Measurements from ENCODE around the gene GPR55. TPM values are rescaled to one million over a fixed set of nuclear protein-coding genes. Genes with fewer than 3 reads are reported as not detected.

Gene GPR55
- total RNA-seq, 1 donor from 2014 or later, result 0.22 TPM

DNA sequence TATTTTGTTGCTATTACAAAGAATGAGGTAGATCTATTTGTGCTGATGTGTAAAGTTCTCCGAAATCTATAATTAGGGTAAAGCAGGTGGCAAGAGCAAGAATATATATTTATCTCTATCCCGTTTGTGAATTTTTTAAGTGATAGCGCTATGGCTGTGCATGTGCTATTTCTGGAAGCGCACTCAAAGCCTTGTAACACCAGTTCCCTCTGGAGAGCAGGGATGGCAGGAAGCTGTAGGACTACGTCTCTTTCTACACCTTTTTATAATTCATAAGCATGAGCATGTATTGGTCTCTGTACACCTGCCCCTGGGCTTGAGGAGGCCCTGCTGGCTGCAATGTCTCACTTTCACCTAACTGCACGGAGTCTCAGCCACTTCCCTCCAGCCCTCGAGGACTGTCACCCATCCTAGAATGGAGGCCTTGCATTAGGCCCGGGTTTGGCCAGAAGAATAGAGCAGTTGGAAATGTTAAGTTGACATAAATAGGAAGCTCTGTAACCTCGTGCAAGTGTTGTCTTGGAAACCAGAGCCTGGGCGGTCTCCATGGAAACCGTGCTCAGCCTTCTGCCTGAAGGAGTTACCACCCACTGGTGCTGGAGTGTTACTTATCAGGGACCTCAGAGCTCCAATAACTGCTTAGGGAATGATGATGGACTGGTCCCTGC is 39.4 kb downstream of the GPR55 start:
- DNase-seq (ENCODE audit: low spot score), result no peak

DNA sequence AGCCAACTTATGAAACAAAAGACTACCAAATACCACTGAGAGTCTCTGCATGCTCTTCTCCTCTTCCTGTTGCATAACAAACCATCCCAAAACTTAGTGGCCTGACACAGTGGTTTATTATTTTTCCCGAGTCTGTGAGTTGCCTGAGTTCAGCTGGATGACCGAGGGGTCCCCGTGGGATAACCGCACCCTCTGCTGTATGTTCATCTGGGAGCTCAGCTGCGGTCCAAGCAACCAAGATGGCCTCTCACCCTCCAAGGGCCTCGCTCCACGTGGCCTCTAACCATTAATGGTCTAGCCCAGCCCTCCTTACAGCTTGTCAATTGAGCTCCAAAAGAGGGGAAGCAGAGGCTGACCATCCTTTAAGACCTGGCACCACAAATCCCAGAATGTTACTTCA is 43.2 kb downstream of the GPR55 start:
- no peak for DNase-seq (ENCODE audit: low spot score)

DNA sequence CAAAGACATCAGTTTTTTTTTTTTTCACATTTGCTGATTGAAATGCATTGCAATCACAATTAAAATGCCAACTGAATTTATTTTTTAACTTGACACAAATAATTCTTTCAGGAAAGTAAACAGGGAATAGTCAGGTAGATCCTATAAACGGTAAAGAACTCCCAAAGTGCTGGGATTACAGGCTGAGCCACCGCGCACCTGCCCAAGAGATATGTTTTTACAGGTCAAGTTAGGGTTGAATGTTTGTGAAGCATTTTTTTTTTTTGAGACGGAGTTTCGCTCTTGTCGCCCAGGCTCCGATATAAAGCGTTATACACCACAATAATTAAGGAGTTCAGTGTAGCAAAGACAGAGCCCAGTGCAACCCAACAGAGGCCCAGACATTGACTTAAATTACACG is 45.2 kb downstream of the GPR55 start:
- no peak for DNase-seq (ENCODE audit: low spot score)

DNA sequence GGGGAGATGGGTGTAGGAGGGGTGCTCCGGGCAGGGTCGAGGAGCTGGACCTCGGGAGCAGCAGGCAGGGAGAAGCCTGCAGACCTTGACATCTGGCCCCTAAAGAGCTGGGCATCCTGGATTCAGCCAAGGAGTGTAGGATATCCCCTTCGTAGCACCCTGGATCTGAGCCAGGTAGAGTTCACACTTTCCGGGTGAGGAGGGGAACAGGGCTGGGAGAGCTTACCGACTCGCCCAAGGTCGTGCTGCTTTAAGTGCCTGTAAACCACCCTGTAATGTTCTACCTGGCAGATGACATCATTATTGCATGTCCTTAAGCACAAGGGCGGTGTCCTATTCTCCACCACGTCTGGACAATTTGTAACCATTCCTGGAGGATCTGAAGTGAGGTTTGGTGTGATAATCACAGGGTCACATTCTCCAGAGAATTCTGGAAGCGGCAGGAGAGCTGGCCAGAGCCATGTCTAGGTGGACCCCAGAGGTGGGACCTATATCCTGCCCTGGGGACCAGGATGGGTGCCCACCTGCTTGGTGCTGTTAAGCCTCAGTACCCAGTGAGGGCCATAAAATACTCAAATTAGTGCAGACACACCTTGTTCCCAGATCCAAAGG is 45.7 kb downstream of the GPR55 start:
- DNase-seq (ENCODE audit: low spot score), result no peak

DNA sequence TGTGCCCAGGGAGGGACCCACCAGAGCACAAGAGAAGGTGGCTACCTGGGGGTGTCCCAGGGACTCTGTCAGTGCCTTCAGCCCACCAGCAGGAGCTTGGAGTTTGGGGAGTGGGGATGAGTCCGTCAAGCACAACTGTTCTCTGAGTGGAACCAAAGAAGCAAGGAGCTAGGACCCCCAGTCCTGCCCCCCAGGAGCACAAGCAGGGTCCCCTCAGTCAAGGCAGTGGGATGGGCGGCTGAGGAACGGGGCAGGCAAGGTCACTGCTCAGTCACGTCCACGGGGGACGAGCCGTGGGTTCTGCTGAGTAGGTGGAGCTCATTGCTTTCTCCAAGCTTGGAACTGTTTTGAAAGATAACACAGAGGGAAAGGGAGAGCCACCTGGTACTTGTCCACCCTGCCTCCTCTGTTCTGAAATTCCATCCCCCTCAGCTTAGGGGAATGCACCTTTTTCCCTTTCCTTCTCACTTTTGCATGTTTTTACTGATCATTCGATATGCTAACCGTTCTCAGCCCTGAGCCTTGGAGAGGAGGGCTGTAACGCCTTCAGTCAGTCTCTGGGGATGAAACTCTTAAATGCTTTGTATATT is 46.3 kb downstream of the GPR55 start:
- DNase-seq (ENCODE audit: low spot score), result peak; percentile 85

DNA sequence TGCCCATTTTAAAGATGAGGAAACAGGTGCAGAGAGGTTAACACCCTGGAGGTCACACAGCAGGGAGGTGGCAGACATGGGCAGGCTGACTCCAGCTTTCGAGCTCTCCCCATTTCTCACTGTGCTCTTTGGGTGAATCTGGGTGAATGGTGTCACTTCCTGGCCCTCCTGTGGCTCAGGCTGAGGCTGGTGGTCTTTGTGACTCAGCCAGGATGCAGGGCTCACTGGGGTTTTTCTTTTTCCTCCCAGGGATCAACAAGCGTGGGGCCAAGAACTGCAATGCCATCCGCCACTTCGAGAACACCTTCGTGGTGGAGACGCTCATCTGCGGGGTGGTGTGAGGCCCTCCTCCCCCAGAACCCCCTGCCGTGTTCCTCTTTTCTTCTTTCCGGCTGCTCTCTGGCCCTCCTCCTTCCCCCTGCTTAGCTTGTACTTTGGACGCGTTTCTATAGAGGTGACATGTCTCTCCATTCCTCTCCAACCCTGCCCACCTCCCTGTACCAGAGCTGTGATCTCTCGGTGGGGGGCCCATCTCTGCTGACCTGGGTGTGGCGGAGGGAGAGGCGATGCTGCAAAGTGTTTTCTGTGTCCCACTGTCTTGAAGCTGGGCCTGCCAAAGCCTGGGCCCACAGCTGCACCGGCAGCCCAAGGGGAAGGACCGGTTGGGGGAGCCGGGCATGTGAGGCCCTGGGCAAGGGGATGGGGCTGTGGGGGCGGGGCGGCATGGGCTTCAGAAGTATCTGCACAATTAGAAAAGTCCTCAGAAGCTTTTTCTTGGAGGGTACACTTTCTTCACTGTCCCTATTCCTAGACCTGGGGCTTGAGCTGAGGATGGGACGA is 47.1 kb downstream of the GPR55 start:
- DNase-seq (ENCODE audit: low spot score), result peak; percentile 85

DNA sequence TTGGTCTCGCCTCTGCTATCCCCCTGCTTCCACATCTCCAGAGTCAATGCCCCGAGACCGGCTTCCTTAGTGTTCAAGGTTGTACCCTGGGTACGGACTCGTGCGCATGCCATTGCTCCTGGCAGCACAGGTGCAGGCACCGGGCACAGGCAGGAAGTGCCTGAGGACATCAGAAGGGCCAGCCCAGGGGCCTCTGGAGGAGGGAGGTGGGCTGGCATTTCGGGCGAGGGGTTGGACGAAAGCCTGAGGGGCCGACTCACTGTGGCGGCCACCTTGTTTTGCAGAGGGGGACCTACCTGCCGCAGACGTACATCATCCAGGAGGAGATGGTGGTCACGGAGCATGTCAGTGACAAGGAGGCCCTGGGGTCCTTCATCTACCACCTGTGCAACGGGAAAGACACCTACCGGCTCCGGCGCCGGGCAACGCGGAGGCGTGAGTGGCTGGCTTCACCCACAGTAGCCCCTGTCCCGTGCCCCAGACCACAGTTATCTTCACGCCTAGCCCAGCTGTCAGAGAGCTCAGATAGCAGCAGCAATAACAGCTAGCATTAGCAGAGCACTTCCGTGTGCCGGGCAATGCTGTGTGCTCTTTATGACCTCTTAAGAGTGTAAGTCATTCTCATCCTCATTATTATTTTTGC is 47.8 kb downstream of the GPR55 start:
- DNase-seq (ENCODE audit: low spot score), result peak; percentile 74

DNA sequence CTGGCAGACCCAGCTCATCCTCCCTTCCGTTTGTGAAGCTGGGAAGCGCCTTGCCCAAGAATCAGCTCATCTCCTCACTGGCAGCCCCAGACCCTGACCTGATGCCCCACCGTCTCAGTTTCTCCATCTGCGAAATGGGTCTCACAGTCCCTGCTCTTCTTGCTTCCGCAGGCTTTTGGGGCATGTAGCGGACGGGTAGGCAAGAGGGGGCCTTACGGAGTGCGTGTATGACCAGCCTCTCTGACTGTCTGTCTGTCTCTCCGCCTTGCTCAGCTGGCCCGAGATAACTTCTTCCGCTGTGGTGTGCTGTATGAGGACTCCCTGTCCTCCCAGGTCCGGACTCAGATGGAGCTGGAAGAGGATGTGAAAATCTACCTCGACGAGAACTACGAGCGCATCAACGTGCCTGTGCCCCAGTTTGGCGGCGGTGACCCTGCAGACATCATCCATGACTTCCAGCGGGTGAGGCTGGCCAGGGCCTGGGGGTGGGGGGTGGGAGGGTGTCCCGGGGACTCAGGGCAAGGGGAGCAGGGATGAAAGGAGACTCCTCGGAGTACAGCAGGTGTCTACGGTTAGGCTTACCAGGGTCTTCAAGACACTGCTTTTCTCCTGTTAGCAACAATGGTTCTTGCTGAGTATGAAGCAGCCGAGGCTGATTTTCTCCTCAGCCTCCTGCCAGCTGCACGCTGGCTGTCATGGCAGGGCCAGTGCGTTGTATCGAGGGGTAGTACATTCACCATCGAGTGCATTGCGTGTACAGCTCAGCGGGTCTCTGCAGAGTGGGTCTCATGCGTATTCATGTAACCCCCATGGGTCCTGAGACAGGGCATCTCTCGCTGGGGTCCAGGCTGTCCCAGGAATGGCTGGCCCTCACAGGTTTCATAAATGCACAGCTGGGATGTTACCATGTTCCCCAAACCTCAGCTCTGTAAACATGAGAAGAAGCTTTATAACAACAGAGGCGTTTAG is 49.4 kb downstream of the GPR55 start:
- peak; percentile 62 for DNase-seq (ENCODE audit: low spot score)

DNA sequence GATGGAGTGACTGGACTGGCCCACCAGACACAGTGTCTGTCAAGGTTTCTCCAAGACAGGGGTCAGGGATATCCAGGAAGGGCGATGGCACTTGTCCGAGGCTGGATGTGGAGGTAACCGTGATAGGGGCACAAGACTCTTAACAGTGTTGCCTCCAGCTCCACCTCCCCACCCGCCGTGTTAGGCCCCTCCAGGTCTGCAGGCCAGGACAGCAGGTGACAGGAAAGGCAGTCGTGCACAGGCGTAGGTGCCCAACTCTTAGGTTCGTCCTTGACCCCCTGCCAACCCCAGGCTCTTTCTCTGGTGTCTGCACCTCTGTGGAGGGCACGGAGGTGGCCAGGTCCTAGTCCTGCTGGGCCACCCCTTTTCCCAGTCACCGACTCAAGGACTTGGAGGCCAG is 50.2 kb downstream of the GPR55 start:
- DNase-seq (ENCODE audit: low spot score), result no peak

DNA sequence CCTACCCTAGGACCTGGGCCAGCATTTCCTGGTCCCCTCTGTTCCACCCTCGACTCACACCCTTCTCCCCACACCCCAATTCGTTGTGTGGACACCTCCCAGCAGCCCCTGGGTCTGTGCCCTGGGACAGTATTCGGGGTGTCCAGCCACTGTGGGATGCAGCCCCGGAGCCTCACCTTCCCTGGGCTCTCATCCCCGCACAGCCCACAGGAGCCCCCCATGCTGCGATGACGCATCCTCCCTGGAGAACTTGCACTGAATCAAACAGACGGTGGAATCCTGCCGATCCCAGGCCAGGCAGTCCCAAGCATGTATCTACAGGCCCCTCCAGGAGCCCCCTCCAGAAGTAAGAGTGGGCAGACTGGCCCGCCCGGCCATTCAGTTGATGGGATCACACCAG is 50.6 kb downstream of the GPR55 start:
- peak; percentile 83 for DNase-seq (ENCODE audit: low spot score)

DNA sequence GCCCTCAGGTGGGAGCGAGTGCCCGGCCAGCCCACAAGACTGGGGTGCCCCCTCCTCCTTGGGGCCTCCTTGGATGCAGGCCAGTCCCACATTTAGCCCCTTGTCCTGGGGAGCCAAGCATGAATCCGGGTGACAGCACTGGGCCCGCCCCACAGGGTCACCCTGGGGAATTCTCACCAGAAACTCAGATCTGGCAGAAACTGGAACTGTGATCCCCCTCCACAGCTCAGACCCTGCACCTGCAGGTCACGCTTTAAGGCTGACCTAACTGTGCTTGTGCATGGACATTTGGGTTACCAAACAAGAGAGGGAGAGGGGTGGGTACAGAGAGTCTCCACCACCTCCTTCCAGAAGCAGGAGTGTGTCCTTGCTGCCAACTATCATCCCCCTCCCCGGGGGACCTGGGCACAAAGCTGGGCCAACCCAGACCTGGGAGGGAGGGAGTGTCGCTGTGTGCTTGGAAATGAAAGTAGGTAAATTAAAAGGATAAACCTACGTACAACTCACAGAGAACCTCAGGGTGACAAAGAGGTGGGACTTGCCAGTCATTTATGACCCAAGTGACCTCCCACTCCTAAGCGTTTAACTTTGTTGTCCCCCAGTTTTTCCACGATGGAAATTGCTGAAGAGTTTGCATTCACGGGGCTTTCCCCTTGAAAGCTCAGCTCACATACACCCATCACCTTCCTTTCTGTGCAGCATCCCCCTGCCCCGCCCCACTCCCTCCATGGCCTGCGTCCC is 51.2 kb downstream of the GPR55 start:
- peak; percentile 86 for DNase-seq (ENCODE audit: low spot score)

DNA sequence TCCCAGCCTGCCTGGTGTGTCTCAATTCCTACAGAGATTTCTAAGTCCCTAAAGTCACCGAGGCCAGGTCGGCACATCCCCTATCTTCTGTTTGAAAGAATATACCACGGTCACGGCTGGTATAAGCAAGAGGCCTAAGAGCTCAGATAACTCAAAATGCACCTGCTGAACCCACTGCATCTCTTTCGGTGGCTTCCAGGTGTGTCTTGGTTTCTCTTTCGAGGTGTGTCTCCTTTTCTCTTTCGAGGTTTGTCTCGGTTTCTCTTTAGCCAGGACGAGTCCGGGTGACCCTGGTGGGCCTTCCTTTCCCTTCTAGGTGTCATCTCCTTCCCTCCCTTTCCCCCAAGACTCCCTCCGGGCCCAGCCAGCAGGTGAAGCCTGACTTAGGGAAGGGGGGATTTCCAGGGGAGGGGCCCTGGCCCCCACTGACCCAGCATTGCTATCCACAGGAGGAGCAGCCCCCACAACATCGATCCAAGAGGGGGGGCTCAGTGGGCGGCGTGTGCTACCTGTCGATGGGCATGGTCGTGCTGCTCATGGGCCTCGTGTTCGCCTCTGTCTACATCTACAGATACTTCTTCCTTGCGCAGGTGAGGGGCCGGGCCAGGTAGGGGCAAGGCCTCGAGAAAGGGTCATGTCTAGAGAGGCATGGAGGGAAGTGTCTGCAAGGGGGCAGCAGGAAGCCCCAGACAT is 51.9 kb downstream of the GPR55 start:
- DNase-seq (ENCODE audit: low spot score), result no peak

DNA sequence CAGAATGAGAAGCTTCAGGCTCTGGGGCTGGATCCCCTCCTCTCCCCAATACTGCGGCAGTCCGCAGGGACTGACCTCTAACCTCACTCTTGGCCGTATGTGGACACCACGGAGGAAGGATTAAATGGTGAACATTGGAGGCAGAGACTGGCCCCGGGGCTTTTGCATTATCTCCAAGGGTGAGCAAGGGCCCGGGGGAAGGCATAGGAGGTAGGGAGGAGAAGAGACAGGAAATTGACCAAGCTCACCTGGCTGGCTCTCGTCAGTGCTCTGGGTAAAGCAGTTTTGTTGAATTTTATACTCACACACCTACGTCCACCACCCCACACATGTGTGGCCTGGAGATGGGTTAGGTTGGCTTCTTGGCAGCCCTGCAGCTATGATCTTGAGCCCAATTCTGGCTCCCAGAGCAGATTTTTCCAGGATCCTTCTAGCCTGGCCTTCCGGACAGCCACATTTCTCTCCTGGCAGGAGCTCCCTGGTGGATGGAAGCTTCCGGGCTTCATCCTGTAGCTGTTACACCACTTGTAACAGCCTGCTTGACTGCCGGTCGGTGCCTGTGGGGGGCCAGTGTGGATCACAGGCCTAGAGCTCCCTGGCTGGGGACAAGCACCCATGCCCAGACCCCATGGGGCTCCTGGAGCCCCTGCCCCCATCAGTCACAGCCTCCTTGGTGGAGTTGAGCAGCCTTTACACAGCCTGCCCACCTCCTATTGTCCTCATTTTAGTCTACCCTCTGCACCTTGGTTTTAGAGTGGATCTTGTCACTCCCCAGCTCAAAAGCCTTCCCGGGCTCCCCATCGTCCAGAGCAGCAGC is 52.7 kb downstream of the GPR55 start:
- DNase-seq (ENCODE audit: low spot score), result peak; percentile 60

DNA sequence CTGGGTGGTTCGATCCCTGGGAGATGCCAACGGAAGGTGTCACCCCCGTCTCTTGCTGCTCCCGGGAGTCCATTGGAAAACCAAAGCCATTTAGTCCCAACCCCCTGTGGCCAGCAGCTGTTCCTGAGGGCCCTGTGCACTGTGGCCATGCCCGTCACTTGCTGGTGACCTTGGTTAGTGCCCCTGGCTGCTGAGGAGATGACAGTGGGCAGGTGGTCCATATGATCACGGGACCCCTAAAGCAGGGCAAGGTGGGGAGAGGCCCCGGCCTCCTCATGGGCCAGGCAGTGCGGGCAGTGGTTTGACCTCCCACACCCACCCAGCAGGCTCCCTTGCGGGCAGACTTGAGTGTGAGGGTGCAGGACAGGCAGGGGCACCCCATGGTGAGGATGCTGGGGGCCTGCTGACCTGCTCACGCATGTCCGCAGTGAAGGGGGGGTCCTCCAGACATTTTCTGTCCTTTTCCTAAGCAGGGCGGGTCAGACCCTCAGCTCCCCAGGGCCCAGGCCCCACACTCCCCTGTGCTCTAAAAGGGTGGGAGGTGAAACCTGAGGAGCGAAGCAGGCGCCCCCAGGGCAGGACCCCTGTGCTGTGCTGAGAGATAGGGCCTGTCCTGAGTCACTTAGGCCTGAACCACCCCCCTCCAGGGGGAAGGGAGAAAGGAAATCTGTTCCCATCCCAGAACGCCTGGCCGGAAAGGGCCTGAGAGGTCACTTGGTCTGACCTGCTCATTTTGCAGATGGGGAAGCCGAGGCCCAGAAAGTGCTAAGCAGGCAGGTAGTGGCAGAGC is 53.5 kb downstream of the GPR55 start:
- peak; percentile 81 for DNase-seq (ENCODE audit: low spot score)

DNA sequence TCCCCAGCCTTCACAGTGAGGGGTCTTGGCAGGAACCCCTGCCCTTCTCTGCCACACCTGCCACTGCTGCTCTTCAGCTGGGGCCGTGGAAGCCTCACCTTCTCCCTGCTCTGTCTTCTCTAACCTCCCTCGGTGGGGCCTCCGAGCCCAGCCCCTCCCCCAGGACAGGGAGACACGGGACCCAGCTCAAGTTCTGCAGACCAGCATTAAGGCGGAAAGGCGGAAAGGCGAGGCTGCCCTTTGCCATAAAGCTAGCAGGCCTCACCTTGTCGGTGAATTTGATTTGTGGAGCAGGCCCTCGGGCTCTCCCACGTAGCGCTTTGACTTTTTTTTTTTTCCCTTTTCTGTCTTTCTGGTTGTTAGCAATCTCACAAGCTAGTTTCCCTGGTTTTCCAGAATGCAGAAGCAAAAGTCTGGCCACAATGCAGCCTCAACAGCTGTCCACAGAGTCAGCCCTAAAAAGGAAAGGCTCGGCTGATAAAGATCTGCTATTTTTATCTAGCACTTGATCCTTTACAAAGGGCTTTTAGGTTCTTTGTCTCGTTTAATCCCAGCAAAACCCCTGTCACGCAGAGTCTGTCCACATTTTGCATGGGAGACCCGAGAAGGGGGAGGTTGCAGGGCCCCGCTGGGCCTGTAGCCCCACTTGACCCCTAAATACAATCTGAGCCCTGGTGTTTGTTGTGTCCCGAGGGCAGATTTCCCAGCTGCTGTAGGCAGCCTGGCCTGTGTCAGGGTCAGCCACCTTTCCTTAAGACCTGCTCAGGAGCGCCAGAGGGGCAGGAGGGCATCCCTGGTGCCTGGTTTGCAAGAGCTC is 54.3 kb downstream of the GPR55 start:
- DNase-seq (ENCODE audit: low spot score), result peak; percentile 71

DNA sequence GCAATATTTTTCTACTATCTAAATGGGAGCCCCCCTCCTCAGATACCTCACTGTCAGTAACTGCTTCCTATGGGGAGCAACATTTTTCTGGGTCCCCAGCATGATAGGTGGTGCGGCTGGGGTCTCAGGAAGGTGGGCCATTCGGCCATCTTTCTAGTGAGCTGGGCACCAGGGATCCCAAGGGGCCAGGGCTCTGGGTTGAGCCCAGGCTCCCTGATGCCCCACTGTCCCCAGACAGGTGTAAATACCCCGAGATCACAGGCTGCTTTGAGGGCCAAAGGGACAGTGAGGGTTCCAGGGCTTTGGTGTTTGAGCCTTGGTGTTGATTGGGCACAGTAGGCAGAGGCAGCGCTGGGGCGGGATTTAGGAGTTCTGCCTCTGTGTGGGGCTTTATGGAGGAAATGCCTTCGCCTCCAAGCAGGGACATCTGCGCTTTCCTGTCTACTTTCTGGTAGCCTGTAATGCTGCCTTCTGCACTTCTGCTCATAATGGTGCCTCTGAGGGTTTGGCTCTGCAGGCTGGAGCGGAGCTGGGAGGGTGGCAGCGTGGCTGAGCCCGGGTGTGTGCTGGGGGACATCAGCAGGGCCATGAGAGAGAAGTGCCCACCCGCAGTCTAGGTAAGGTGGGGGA is 55.0 kb downstream of the GPR55 start:
- DNase-seq (ENCODE audit: low spot score), result peak; percentile 64

Data from mesenteric fat pad (tissue), 1 donor.